ENCODE measurements around the gene CDK9.

CDK9 gene

DNA sequence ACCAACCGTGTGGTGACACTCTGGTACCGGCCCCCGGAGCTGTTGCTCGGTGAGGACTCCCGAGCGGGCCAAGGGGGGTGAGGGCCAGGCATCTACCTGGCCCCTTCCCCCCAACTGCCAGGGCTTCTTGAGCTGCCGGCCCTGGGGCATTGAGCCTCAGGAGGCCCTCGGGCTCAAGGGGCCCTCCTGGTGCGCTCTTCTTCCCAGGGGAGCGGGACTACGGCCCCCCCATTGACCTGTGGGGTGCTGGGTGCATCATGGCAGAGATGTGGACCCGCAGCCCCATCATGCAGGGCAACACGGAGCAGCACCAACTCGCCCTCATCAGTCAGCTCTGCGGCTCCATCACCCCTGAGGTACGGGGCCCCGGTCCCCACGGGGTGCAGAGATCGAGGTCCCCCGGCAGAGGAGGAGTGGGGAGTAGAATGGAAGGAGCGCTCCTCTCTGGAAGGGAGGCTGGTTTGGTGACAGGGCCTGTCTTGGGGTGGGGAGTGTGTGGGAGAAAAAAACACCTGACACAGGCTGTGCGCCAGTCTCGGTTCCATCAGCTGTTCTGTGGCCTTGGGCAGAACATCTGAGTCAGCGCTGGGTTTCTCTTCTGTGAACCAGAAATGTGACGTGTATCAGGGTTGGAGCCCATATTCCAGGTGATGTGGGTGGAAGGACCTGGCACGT lies 2.6 kb downstream of the CDK9 start:
- TF ChIP-seq, protein P1, sequence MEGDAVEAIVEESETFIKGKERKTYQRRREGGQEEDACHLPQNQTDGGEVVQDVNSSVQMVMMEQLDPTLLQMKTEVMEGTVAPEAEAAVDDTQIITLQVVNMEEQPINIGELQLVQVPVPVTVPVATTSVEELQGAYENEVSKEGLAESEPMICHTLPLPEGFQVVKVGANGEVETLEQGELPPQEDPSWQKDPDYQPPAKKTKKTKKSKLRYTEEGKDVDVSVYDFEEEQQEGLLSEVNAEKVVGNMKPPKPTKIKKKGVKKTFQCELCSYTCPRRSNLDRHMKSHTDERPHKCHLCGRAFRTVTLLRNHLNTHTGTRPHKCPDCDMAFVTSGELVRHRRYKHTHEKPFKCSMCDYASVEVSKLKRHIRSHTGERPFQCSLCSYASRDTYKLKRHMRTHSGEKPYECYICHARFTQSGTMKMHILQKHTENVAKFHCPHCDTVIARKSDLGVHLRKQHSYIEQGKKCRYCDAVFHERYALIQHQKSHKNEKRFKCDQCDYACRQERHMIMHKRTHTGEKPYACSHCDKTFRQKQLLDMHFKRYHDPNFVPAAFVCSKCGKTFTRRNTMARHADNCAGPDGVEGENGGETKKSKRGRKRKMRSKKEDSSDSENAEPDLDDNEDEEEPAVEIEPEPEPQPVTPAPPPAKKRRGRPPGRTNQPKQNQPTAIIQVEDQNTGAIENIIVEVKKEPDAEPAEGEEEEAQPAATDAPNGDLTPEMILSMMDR (conservative IDR thresholded peaks at IDR 0.05; ENCODE audit: low read depth, low read length): no peak
- no peak for DNase-seq (ENCODE audit: low read depth)
- no peak overlapping the region for H3K4me3 ChIP-seq (ENCODE audit: low read depth, low read length)

GRCh38 chr9:127789179-127789578 lies 3.3 kb downstream of the CDK9 start:
- TF ChIP-seq, protein P1 (conservative IDR thresholded peaks at IDR 0.05; ENCODE audit: low read depth, low read length): no peak
- no peak overlapping the region for H3K4me3 ChIP-seq (ENCODE audit: low read depth, low read length)
- no peak for DNase-seq (ENCODE audit: low read depth)

DNA sequence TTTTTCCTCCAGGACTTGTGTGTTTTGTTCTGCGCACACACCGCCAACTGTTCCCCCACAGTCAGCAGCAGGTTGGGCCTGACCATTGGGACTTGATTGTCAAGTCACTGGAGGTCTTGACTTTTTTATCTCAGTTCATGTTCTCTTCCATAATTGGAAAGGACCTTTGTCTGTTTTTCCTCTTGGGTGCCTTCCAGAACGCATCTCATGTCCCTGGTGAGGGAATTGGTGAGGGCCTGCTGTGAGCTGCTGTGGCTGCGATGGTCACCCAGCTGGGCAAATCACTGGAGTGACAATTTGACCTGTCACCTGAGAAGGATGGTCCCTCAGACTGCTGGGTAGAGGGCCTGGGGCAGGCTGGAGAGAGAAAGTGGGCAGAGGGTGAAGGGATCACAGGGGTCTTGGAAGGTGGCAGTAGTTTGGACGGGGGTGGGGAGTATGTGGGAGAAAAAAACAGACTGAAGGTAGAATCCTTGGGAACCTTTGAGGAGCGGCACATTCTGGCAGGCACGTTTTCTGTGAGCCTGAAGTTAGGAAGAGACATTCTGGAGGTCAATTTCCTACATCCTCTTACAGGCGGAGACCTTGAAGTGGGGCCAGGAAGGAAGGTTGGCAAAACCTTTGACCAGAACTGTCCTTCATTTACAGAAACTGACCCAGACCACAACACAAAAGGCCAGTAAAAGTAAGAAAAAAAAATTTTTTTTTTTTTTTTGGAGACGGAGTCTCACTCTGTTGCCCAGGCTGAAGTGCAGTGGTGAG lies 4.4 kb downstream of the CDK9 start:
- TF ChIP-seq, protein P1 (conservative IDR thresholded peaks at IDR 0.05; ENCODE audit: low read depth, low read length): no peak
- DNase-seq (ENCODE audit: low read depth): no peak
- H3K4me3 ChIP-seq (ENCODE audit: low read depth, low read length): no peak overlapping the region

- no peak overlapping the region for H3K4me3 ChIP-seq (ENCODE audit: low read depth, low read length)
- TF ChIP-seq, protein P1 (conservative IDR thresholded peaks at IDR 0.05; ENCODE audit: low read depth, low read length): no peak
- no peak for DNase-seq (ENCODE audit: low read depth)
Observed at GRCh38 chr9:127791085-127791484, 5.3 kb downstream of the CDK9 start.

- TF ChIP-seq, protein P1 (conservative IDR thresholded peaks at IDR 0.05; ENCODE audit: low read depth, low read length): no peak
- no peak overlapping the region for H3K4me3 ChIP-seq (ENCODE audit: low read depth, low read length)
Observed at GRCh38 chr9:127792417-127793031, 6.7 kb downstream of the CDK9 start.

GRCh38 chr9:127793093-127793708 lies 7.4 kb downstream of the CDK9 start:
- DNase-seq (ENCODE audit: low read depth): no peak
- TF ChIP-seq, protein P1 (conservative IDR thresholded peaks at IDR 0.05; ENCODE audit: low read depth, low read length): no peak

More at GRCh38 chr9:127792417-127793031, 6.7 kb downstream of the CDK9 start:
- DNase-seq (ENCODE audit: low read depth): no peak

More at GRCh38 chr9:127793093-127793708, 7.4 kb downstream of the CDK9 start:
- H3K4me3 ChIP-seq (ENCODE audit: low read depth, low read length): no peak overlapping the region
